ENCODE measurements around the gene SMYD3.

Gene SMYD3

GRCh38 chr1:245878585-245878984 lies 628.5 kb downstream of the SMYD3 start:
- DNase-seq: no peak

- no peak for DNase-seq
These were observed 629.1 kb downstream of the SMYD3 start for GRCh38 chr1:245877976-245878375.

- DNase-seq: no peak
These were observed 630.5 kb downstream of the SMYD3 start for GRCh38 chr1:245876586-245876985.

- DNase-seq: no peak
These were observed 631.4 kb downstream of the SMYD3 start for GRCh38 chr1:245875581-245876261.

GRCh38 chr1:245874942-245875580 lies 632.0 kb downstream of the SMYD3 start:
- no peak for DNase-seq

GRCh38 chr1:245873883-245874671 lies 633.0 kb downstream of the SMYD3 start:
- no peak for DNase-seq

- DNase-seq: no peak
These were observed 634.0 kb downstream of the SMYD3 start for GRCh38 chr1:245873068-245873467.

GRCh38 chr1:245872475-245872874 lies 634.6 kb downstream of the SMYD3 start:
- no peak for DNase-seq

- no peak for DNase-seq
These were observed 635.2 kb downstream of the SMYD3 start for GRCh38 chr1:245871915-245872314.

- no peak for DNase-seq
These were observed 635.9 kb downstream of the SMYD3 start for GRCh38 chr1:245871191-245871590.

- DNase-seq: no peak
These were observed 636.4 kb downstream of the SMYD3 start for GRCh38 chr1:245870698-245871097.

- no peak for DNase-seq
These were observed 637.2 kb downstream of the SMYD3 start for GRCh38 chr1:245869847-245870246.

- no peak for DNase-seq
These were observed 639.3 kb downstream of the SMYD3 start for GRCh38 chr1:245867738-245868137.

- DNase-seq: no peak
These were observed 642.2 kb downstream of the SMYD3 start for GRCh38 chr1:245864872-245865271.

GRCh38 chr1:245863566-245864184 lies 643.4 kb downstream of the SMYD3 start:
- no peak for DNase-seq

GRCh38 chr1:245862812-245863540 lies 644.1 kb downstream of the SMYD3 start:
- DNase-seq: no peak

- DNase-seq: no peak
These were observed 646.2 kb downstream of the SMYD3 start for GRCh38 chr1:245860657-245861544.

- no peak for DNase-seq
These were observed 647.5 kb downstream of the SMYD3 start for GRCh38 chr1:245859493-245860114.

GRCh38 chr1:245858722-245859492 lies 648.2 kb downstream of the SMYD3 start:
- no peak for DNase-seq

- DNase-seq: no peak
These were observed 648.9 kb downstream of the SMYD3 start for GRCh38 chr1:245858022-245858721.

Data from CD4-positive, alpha-beta T cell treated with Interleukin-6 for 4 hours (primary cell).